Cardiac muscle cell (in vitro differentiated cells and primary cell): ENCODE data around the gene ADORA2A. TPM values are rescaled to one million over a fixed set of nuclear protein-coding genes. Genes with fewer than 3 reads are reported as not detected.

Source experiments
- DNase-seq, 2 donors: peaks; one replicate each; pipeline versions ENCODE4 v3.0.0 to v3.0.0-alpha.2; 2010 to 2017; ENCODE audit warnings: low read depth in 1 of 2, low spot score in 1 of 2
- H3K27ac ChIP-seq: fragments of 200-600 bp; sonication (generic); 2 replicates; pipeline ENCODE4 v1.5.1; 2016
- H3K27me3 ChIP-seq: fragments of 200-600 bp; sonication (generic); 2 replicates; pipeline ENCODE4 v1.6.0; 2016; ENCODE audit warnings: control low read depth
- H3K36me3 ChIP-seq: fragments of 200-600 bp; sonication (generic); 2 replicates; pipeline ENCODE4 v1.5.1; 2016; ENCODE audit warnings: control low read depth
- H3K4me1 ChIP-seq: fragments of 200-600 bp; sonication (generic); 2 replicates; pipeline ENCODE4 v1.8.1; 2017; ENCODE audit warnings: low read depth, mild to moderate bottlenecking, mixed run types
- H3K4me3 ChIP-seq: fragments of 200-600 bp; sonication (generic); 2 replicates; pipeline ENCODE4 v1.5.1; 2016; ENCODE audit warnings: mild to moderate bottlenecking
- H3K9me3 ChIP-seq: fragments of 200-600 bp; sonication (generic); 2 replicates; pipeline ENCODE4 v1.5.1; 2017; ENCODE audit warnings: low read depth, mild to moderate bottlenecking, control low read depth
- polyA plus RNA-seq: library from polyadenylated mRNA; unstranded; fragments of >200 nt; fragmentation: Nextera tagmentation; extraction: Ambion mirVana; gene quantifications from 2 replicates; pipeline ENCODE4 v1.2.1, GENCODE V29; 2016
- total RNA-seq: library from RNA; depleted of rRNA; stranded (reverse); fragments of >200 nt; gene quantifications from 2 replicates; pipeline ENCODE4 v1.2.3, GENCODE V29; 2016
- TF ChIP-seq, protein P1 (sequence below): IDR thresholded peaks from 2 replicates; pipeline ENCODE4 v1.5.1; 2012; ENCODE audit warnings: low read depth, mild to moderate bottlenecking, low read length

ADORA2A gene
- total and polyA plus RNA-seq, 2 experiments from 2014 or later = 4.0 to 13.7 TPM

DNA sequence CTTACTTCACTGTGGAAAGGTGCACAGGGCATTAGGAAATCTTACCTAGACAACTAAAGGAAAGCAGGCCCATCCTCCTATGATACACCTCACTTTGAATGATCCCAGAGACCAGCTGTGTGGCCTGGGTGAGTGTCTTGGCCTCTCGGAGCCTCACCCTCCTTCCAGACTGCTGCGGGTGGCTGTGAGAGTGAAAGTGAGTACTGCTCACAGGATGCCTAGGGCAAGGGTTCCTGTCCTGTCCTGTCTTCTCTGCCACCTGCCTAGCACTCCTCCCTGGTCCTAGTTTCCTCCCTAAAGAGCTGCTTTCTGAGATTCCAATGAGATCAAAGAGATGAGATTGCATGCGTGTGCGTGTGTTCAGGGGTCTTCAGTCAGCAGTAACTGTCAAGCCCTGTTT, 19.5 kb upstream of the ADORA2A start:
- no peak overlapping the region for H3K27ac ChIP-seq
- TF ChIP-seq, protein P1, sequence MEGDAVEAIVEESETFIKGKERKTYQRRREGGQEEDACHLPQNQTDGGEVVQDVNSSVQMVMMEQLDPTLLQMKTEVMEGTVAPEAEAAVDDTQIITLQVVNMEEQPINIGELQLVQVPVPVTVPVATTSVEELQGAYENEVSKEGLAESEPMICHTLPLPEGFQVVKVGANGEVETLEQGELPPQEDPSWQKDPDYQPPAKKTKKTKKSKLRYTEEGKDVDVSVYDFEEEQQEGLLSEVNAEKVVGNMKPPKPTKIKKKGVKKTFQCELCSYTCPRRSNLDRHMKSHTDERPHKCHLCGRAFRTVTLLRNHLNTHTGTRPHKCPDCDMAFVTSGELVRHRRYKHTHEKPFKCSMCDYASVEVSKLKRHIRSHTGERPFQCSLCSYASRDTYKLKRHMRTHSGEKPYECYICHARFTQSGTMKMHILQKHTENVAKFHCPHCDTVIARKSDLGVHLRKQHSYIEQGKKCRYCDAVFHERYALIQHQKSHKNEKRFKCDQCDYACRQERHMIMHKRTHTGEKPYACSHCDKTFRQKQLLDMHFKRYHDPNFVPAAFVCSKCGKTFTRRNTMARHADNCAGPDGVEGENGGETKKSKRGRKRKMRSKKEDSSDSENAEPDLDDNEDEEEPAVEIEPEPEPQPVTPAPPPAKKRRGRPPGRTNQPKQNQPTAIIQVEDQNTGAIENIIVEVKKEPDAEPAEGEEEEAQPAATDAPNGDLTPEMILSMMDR = no peak

DNA sequence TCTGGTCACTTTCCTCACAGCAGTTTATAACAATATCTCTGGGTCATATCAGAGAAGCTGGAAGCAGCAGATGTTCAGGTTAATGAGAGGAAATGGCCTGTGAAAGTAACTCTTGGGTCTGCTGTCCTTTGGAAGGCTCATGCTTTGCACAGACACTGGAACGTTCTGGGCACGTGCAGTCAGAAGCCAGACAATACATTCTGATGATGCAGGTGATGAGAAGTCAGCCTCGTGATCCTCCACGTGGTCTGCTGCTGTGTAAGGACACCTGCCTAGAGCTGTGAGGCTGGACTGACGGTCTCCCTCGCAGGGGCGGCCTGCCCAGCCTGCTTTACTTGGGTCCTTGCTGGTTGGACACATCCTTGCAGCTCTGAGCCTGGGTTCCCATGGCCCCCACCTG, 18.8 kb upstream of the ADORA2A start:
- H3K4me1 ChIP-seq = peaks cover 22% of the 10 kb centered on the region
- H3K36me3 ChIP-seq = peaks cover 7% of the 10 kb centered on the region
- TF ChIP-seq, protein P1 = no peak
- no peaks in the 10 kb centered on the region for H3K9me3 ChIP-seq
- no peaks in the 10 kb centered on the region for H3K27me3 ChIP-seq
- DNase-seq = no peak
- no peak overlapping the region for H3K4me3 ChIP-seq
- no peak overlapping the region for H3K27ac ChIP-seq

More for the DNA sequence above, 19.5 kb upstream of the ADORA2A start:
- peaks cover under 1% of the 10 kb centered on the region for H3K36me3 ChIP-seq
- DNase-seq = no peak
- no peaks in the 10 kb centered on the region for H3K9me3 ChIP-seq
- H3K27me3 ChIP-seq = no peaks in the 10 kb centered on the region
- peaks cover 30% of the 10 kb centered on the region for H3K4me1 ChIP-seq
- no peak overlapping the region for H3K4me3 ChIP-seq

DNA sequence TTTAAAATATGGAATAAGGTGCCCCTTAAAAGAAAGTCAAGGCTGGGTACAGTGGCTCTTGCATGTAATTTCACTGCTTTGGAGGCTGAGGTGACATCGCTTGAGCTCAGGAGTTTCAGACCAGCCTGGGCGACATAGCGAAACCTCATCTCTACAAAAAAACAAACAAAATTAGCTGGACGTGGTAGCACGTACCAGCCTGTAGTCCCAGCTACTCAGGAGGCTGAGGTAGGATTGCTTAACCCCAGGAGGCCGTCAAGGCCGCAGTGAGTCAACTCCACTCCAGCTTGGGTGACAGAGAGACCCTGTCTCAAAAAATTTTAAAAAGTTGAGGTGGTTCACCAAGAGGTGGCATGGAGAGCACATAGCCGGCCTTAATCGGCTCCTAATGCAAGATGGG, 17.7 kb upstream of the ADORA2A start:
- Histone ChIP-seq H3K36me3 (peaks cover 14% of the 10 kb centered on the region), H3K27ac (no peak overlapping the region), H3K4me3 (no peak overlapping the region), H3K27me3 (no peaks in the 10 kb centered on the region), H3K4me1 (peaks cover 17% of the 10 kb centered on the region), H3K9me3 (no peaks in the 10 kb centered on the region)
- TF ChIP-seq, protein P1 = no peak
- no peak for DNase-seq

DNA sequence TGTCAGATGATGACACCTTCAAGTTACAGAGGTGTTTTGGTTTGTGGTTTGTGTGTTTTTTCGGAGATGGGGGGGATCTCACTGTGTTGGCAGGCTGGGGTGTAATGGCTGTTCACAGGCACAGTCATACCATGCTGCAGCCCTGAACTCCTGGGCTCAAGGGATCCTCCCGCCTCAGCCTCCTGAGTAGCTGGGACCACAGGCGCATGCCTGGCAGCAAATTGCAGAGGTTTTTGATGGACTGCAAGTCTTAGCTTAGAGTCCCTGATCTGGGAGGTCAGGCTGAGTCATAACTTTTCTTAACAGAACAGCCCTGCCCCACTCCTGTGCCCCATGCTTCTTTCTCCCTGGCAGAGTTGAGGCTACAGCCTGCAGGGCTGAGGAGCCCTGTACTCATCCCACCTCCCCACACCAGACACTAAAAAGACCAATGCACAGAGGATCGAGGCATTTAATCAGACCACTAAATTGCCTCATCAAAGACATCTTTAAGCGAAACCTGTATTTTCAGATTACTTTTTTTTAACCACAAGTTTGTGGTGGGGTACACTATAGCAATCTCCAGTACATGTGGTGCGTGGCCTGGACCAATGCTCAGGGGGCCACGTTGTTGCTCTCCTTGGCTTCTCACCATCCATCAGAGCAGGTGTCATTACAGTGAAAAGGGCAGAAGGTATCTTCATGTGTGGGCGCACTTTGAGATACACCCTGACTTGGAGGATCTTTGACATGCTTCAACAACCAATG, 17.1 kb upstream of the ADORA2A start:
- peaks cover 20% of the 10 kb centered on the region for H3K36me3 ChIP-seq
- H3K4me3 ChIP-seq = no peak overlapping the region
- no peaks in the 10 kb centered on the region for H3K27me3 ChIP-seq
- no peak overlapping the region for H3K27ac ChIP-seq
- H3K9me3 ChIP-seq = no peaks in the 10 kb centered on the region
- DNase-seq = no peak
- TF ChIP-seq, protein P1 = no peak
- peaks cover 17% of the 10 kb centered on the region for H3K4me1 ChIP-seq

DNA sequence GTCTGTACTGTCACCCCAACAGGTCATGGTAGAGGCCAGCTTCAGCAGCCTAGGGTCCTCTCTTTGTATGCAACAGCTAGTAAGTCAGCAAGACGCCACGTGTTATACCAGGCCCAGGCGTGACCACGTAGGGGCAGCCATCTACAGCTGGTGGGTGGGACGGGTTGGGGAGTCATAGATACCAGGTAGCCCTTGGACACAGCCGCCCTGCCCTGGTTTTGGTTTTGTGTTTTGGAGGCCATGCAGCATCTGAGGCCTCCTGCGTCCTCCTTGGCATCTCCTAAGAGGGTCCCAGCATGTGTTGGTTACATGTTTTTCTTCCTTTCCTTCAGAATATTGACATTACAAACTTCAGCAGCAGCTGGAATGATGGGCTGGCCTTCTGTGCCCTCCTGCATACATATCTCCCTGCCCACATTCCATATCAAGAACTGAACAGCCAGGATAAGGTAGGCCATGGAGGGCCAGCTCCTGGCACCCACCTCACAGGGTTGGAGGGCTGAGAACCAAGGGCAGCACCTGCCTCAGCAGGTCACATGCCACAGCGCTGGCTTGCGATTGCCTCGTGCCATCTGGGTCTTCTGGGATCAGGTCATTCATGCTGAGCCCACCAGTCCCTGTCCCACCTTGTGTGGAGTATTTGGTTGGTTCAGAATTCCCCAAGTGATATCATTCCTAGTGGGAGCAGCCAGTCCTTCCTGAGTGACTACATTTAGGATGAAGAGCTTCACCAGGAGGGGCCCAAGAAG, 16.0 kb upstream of the ADORA2A start:
- Histone ChIP-seq H3K4me3 (no peak overlapping the region), H3K27ac (no peak overlapping the region), H3K27me3 (no peaks in the 10 kb centered on the region), H3K36me3 (peaks cover 27% of the 10 kb centered on the region), H3K4me1 (peaks cover 16% of the 10 kb centered on the region), H3K9me3 (no peaks in the 10 kb centered on the region)
- no peak for DNase-seq
- TF ChIP-seq, protein P1 = no peak
